ENCODE measurements around the gene AGTPBP1.
"Not testable (repeated sequence)": the region's sequence is repeated elsewhere in the genome, so short reads cannot be mapped to it uniquely, and the experiment has no call there.

AGTPBP1 gene

DNA sequence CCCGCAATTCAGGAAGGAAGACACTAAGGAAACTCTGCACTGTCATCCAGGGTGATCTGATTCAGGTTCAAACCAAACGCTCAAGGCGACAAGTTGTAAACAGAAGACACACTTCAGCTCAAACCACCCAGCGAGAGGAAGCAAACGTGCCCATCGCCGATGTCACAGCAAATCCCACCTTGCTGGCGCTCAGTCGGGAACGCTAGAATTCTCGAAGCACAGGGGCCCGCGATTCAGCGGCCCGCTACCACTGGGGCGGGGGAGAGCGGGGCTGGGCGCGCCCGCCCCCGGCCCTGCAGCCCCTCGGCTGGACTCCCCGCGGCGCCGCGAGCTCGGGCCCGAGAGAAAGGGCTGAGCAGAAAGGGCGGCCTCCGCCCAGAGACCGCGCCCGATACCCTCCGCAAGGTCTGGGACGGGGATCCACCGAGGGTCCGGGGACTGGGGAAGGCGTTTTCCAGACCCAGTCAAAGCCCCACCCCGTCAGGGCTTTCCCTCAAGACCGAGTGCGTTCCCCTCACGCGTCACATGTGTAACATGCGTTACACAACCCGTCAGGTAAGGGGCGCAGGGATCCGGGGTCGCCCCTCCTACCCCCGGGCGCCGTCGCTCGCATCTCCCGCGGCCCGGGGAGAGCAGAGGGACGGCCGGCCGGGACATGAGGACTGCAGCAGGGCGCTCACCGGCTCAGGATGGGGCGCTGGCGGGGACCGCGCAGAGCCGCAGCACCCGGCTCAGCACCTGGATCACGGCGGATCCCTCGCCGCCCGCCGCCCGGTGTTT lies 469 bp downstream of the AGTPBP1 start:
- no peaks in the 10 kb centered on the region for H3K27me3 ChIP-seq (ENCODE audit: control insufficient read depth in 1 of 2, insufficient read depth in 2 of 2, low read length in 2 of 2)
- no peaks in the 10 kb centered on the region for H3K36me3 ChIP-seq (ENCODE audit: insufficient read depth, low read length)
- H3K9ac ChIP-seq (ENCODE audit: low read length), result peak overlapping the region; percentile 46
- H3K4me3 ChIP-seq (ENCODE audit: low read depth in 1 of 2, low read length in 2 of 2), result peak overlapping the region; percentile 61 to 99
- peaks cover 8% of the 10 kb centered on the region for H3K4me1 ChIP-seq (ENCODE audit: insufficient read depth, low read length)
- H3K9me3 ChIP-seq (ENCODE audit: low read length), result no peaks in the 10 kb centered on the region
- H3K27ac ChIP-seq (ENCODE audit: low read depth, low read length), result peak overlapping the region; percentile 12

DNA sequence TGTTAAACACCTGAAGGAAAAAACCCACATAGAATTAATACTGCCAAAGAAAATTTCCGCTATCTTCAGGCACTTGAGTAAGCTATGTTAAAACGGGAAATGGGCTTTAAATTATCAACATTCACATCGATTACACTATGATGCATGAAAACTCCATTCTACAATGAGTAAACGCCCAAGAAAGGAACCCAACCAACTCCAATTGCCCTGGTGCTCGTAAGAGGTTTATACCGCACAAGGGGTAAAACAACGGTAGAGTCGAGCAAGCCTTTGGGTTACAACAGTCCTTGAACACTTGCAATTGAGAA lies 1.0 kb downstream of the AGTPBP1 start:
- no peaks in the 10 kb centered on the region for H3K36me3 ChIP-seq (ENCODE audit: insufficient read depth, low read length)
- peak overlapping the region in 1 of 2 donors; percentile 61 for H3K4me3 ChIP-seq (ENCODE audit: low read depth in 1 of 2, low read length in 2 of 2)
- peaks cover 8% of the 10 kb centered on the region for H3K4me1 ChIP-seq (ENCODE audit: insufficient read depth, low read length)
- peak overlapping the region; percentile 46 for H3K9ac ChIP-seq (ENCODE audit: low read length)
- H3K9me3 ChIP-seq (ENCODE audit: low read length), result no peaks in the 10 kb centered on the region
- H3K27me3 ChIP-seq (ENCODE audit: control insufficient read depth in 1 of 2, insufficient read depth in 2 of 2, low read length in 2 of 2), result no peaks in the 10 kb centered on the region
- H3K27ac ChIP-seq (ENCODE audit: low read depth, low read length), result peak overlapping the region; percentile 12

- no peaks in the 10 kb centered on the region for H3K36me3 ChIP-seq (ENCODE audit: insufficient read depth, low read length)
- H3K27ac ChIP-seq (ENCODE audit: low read depth, low read length), result no peak overlapping the region
- no peaks in the 10 kb centered on the region for H3K9me3 ChIP-seq (ENCODE audit: low read length)
- H3K4me3 ChIP-seq (ENCODE audit: low read depth in 1 of 2, low read length in 2 of 2), result no peak overlapping the region
- H3K4me1 ChIP-seq (ENCODE audit: insufficient read depth, low read length), result peaks cover 8% of the 10 kb centered on the region
- no peak overlapping the region for H3K9ac ChIP-seq (ENCODE audit: low read length)
- no peaks in the 10 kb centered on the region for H3K27me3 ChIP-seq (ENCODE audit: control insufficient read depth in 1 of 2, insufficient read depth in 2 of 2, low read length in 2 of 2)
Measured at GRCh38 chr9:85738509-85738908, 3.2 kb downstream of the AGTPBP1 start.

GRCh38 chr9:85737671-85738070 lies 4.1 kb downstream of the AGTPBP1 start:
- Histone ChIP-seq H3K4me3 (ENCODE audit: low read depth in 1 of 2, low read length in 2 of 2) (no peak overlapping the region), H3K36me3 (ENCODE audit: insufficient read depth, low read length) (no peaks in the 10 kb centered on the region), H3K9ac (ENCODE audit: low read length) (no peak overlapping the region), H3K27me3 (ENCODE audit: control insufficient read depth in 1 of 2, insufficient read depth in 2 of 2, low read length in 2 of 2) (no peaks in the 10 kb centered on the region), H3K4me1 (ENCODE audit: insufficient read depth, low read length) (peaks cover 5% of the 10 kb centered on the region), H3K27ac (ENCODE audit: low read depth, low read length) (no peak overlapping the region), H3K9me3 (ENCODE audit: low read length) (no peaks in the 10 kb centered on the region)

- Histone ChIP-seq H3K4me1 (ENCODE audit: insufficient read depth, low read length) (peaks cover 7% of the 10 kb centered on the region), H3K9ac (ENCODE audit: low read length) (no peak overlapping the region)
Measured at GRCh38 chr9:85730916-85731630, 10.7 kb downstream of the AGTPBP1 start.

DNA sequence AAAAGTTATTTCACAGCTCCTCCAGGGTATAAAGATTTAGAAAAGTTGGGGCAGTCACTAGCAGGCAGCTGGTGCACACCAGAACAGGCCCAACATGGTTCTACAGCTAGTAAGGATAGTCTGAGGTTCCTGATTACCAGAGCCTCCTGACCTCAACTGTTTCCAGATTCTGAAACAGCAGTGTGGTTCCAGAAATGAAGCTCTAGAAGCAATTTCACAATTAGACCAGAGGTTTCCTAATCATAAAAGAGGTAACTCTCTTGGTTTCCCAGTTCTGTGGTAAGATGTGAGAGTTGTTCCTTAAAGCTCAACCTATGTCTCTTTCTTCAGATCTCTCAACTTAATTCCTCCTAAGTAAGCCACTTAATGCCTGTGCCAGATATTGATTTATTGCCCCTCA lies 11.9 kb downstream of the AGTPBP1 start:
- H3K4me1 ChIP-seq (ENCODE audit: insufficient read depth, low read length), result peaks cover 7% of the 10 kb centered on the region
- no peak overlapping the region for H3K4me3 ChIP-seq (ENCODE audit: low read depth in 1 of 2, low read length in 2 of 2)
- no peak overlapping the region for H3K9ac ChIP-seq (ENCODE audit: low read length)
- H3K27me3 ChIP-seq (ENCODE audit: control insufficient read depth in 1 of 2, insufficient read depth in 2 of 2, low read length in 2 of 2), result no peaks in the 10 kb centered on the region
- H3K9me3 ChIP-seq (ENCODE audit: low read length), result no peaks in the 10 kb centered on the region
- no peaks in the 10 kb centered on the region for H3K36me3 ChIP-seq (ENCODE audit: insufficient read depth, low read length)
- H3K27ac ChIP-seq (ENCODE audit: low read depth, low read length), result no peak overlapping the region

More at GRCh38 chr9:85730916-85731630, 10.7 kb downstream of the AGTPBP1 start:
- no peaks in the 10 kb centered on the region for H3K9me3 ChIP-seq (ENCODE audit: low read length)
- H3K27me3 ChIP-seq (ENCODE audit: control insufficient read depth in 1 of 2, insufficient read depth in 2 of 2, low read length in 2 of 2), result no peaks in the 10 kb centered on the region
- H3K36me3 ChIP-seq (ENCODE audit: insufficient read depth, low read length), result no peaks in the 10 kb centered on the region
- H3K27ac ChIP-seq (ENCODE audit: low read depth, low read length), result no peak overlapping the region
- H3K4me3 ChIP-seq (ENCODE audit: low read depth in 1 of 2, low read length in 2 of 2), result no peak overlapping the region

- no peak overlapping the region for H3K4me3 ChIP-seq (ENCODE audit: low read depth in 1 of 2, low read length in 2 of 2)
- H3K4me1 ChIP-seq (ENCODE audit: insufficient read depth, low read length), result peaks cover 7% of the 10 kb centered on the region
- no peak overlapping the region for H3K9ac ChIP-seq (ENCODE audit: low read length)
Measured at GRCh38 chr9:85727500-85727899, 14.3 kb downstream of the AGTPBP1 start.

GRCh38 chr9:85726737-85727136 lies 15.0 kb downstream of the AGTPBP1 start:
- no peaks in the 10 kb centered on the region for H3K36me3 ChIP-seq (ENCODE audit: insufficient read depth, low read length)
- H3K4me1 ChIP-seq (ENCODE audit: insufficient read depth, low read length), result peaks cover 7% of the 10 kb centered on the region
- no peak overlapping the region for H3K4me3 ChIP-seq (ENCODE audit: low read depth in 1 of 2, low read length in 2 of 2)
- H3K9ac ChIP-seq (ENCODE audit: low read length), result no peak overlapping the region
- no peaks in the 10 kb centered on the region for H3K9me3 ChIP-seq (ENCODE audit: low read length)
- no peaks in the 10 kb centered on the region for H3K27me3 ChIP-seq (ENCODE audit: control insufficient read depth in 1 of 2, insufficient read depth in 2 of 2, low read length in 2 of 2)
- H3K27ac ChIP-seq (ENCODE audit: low read depth, low read length), result no peak overlapping the region

More at GRCh38 chr9:85727500-85727899, 14.3 kb downstream of the AGTPBP1 start:
- no peaks in the 10 kb centered on the region for H3K36me3 ChIP-seq (ENCODE audit: insufficient read depth, low read length)
- H3K27ac ChIP-seq (ENCODE audit: low read depth, low read length), result no peak overlapping the region
- no peaks in the 10 kb centered on the region for H3K27me3 ChIP-seq (ENCODE audit: control insufficient read depth in 1 of 2, insufficient read depth in 2 of 2, low read length in 2 of 2)
- H3K9me3 ChIP-seq (ENCODE audit: low read length), result no peaks in the 10 kb centered on the region

DNA sequence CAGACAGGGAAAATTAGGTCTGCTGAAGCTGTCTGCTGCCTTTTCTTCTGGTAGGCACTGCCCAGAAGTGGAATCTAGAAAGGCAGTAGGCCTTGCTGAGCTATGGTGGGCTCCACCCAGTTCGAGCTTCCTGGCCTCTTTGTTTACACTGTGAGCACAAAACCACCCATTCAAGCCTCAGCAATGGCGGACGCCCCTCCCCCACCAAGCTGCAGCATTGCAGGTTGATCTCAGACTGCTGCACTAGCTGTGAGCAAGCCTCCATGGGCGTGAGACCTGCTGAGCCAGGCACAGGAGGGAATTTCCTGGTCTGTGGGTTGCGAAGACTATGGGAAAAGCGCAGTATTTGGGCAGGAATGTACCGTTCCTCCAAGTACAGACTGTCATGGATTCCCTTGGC lies 18.5 kb downstream of the AGTPBP1 start:
- Histone ChIP-seq H3K9me3 (ENCODE audit: low read length) (no peaks in the 10 kb centered on the region), H3K27ac (ENCODE audit: low read depth, low read length) (no peak overlapping the region), H3K36me3 (ENCODE audit: insufficient read depth, low read length) (no peaks in the 10 kb centered on the region), H3K4me3 (ENCODE audit: low read depth in 1 of 2, low read length in 2 of 2) (no peak overlapping the region), H3K4me1 (ENCODE audit: insufficient read depth, low read length) (peaks cover 5% of the 10 kb centered on the region), H3K9ac (ENCODE audit: low read length) (no peak overlapping the region), H3K27me3 (ENCODE audit: control insufficient read depth in 1 of 2, insufficient read depth in 2 of 2, low read length in 2 of 2) (no peaks in the 10 kb centered on the region)

DNA sequence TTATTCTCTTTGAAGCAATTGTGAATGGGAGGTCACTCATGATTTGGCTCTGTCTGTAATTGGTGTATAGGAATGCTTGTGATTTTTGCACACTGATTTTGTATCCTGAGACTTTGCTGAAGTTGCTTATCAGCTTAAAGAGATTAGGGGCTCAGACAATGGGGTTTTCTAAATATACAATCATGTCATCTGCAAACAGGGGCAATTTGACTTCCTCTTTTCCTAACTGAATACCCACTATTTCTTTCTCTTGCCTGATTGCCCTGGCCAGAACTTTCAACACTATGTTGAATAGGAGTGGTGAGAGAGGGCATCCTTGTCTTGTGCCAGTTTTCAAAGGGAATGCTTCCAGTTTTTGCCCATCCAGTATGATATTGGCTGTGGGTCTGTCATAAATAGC lies 22.3 kb downstream of the AGTPBP1 start:
- not testable (repeated sequence) for H3K27me3 ChIP-seq (ENCODE audit: control insufficient read depth in 1 of 2, insufficient read depth in 2 of 2, low read length in 2 of 2); H3K4me3 ChIP-seq (ENCODE audit: low read depth in 1 of 2, low read length in 2 of 2); H3K9ac ChIP-seq (ENCODE audit: low read length); H3K36me3 ChIP-seq (ENCODE audit: insufficient read depth, low read length); H3K4me1 ChIP-seq (ENCODE audit: insufficient read depth, low read length); H3K9me3 ChIP-seq (ENCODE audit: low read length); H3K27ac ChIP-seq (ENCODE audit: low read depth, low read length)

DNA sequence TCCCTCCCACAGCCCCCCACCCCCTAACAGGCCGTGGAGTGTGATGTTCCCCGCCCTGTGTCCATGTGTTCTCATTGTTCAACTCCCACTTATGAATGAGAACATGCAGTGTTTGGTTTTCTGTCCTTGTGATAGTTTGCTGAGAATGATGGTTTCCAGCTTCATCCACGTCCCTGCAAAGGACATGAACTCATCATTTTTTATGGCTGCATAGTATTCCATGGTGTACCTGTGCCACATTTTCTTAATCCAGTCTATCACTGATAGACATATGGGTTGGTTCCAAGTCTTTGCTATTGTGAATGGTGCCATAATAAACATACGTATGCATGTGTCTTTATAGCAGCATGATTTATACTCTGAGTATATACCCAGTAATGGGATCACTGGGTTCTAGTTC lies 23.9 kb downstream of the AGTPBP1 start:
- not testable (repeated sequence) for H3K27me3 ChIP-seq (ENCODE audit: control insufficient read depth in 1 of 2, insufficient read depth in 2 of 2, low read length in 2 of 2); H3K36me3 ChIP-seq (ENCODE audit: insufficient read depth, low read length); H3K27ac ChIP-seq (ENCODE audit: low read depth, low read length); H3K9ac ChIP-seq (ENCODE audit: low read length); H3K4me1 ChIP-seq (ENCODE audit: insufficient read depth, low read length); H3K9me3 ChIP-seq (ENCODE audit: low read length); H3K4me3 ChIP-seq (ENCODE audit: low read depth in 1 of 2, low read length in 2 of 2)

GRCh38 chr9:85717220-85717619 lies 24.5 kb downstream of the AGTPBP1 start:
- no peak overlapping the region for H3K27ac ChIP-seq (ENCODE audit: low read depth, low read length)
- H3K4me1 ChIP-seq (ENCODE audit: insufficient read depth, low read length), result no peaks in the 10 kb centered on the region
- no peaks in the 10 kb centered on the region for H3K36me3 ChIP-seq (ENCODE audit: insufficient read depth, low read length)
- H3K9ac ChIP-seq (ENCODE audit: low read length), result no peak overlapping the region
- no peaks in the 10 kb centered on the region for H3K27me3 ChIP-seq (ENCODE audit: control insufficient read depth in 1 of 2, insufficient read depth in 2 of 2, low read length in 2 of 2)
- no peaks in the 10 kb centered on the region for H3K9me3 ChIP-seq (ENCODE audit: low read length)
- H3K4me3 ChIP-seq (ENCODE audit: low read depth in 1 of 2, low read length in 2 of 2), result no peak overlapping the region

All from muscle layer of colon (tissue), 2 donors.